SK-N-SH (cell line): ENCODE results near the gene NDUFS6. TPM values are rescaled to one million over a fixed set of nuclear protein-coding genes. Genes with fewer than 3 reads are reported as not detected.

Experiments
- CTCF ChIA-PET: fragments of 300-600, 350-600 bp; formaldehyde crosslinking; extraction: SDS; loops from one replicate; lab custom pipeline; 2021; lab: Yijun Ruan, JAX
- POLR2A ChIA-PET: fragments of 350-600 bp; sonication (Branson Sonifier 250); formaldehyde crosslinking; extraction: SDS; loops from one replicate; lab custom pipeline; 2020; ENCODE audit warnings: antibody characterized with exemption, inconsistent platforms; lab: Yijun Ruan, JAX
- DNase-seq: peaks from one replicate; pipeline ENCODE4 v3.0.0; 2012
- H2AFZ ChIP-seq: fragments of 200-600 bp; sonication (generic); 2 replicates; pipeline ENCODE4 v1.8.1; 2016; ENCODE audit warnings: antibody characterized with exemption, mild to moderate bottlenecking, low read depth
- H3F3A ChIP-seq: fragments of 200-600 bp; sonication (generic); replicated peaks from 2 replicates; pipeline ENCODE3; 2016; ENCODE audit warnings: antibody characterized with exemption, mild to moderate bottlenecking; ENCODE audit not compliant: insufficient read depth
- H3K27ac ChIP-seq, 2 experiments: fragments of 200-500 bp in 1 of 2; fragments of 200-600 bp in 1 of 2; sonication (Bioruptor generic) in 1 of 2; sonication (generic), shearing (Covaris generic) in 1 of 2; 2 replicates each; pipeline versions ENCODE4 v1.5.1 to v1.6.1; 2014 to 2016; ENCODE audit warnings: low read depth in 2 of 2, inconsistent platforms in 1 of 2, low read length in 1 of 2, mild to moderate bottlenecking in 1 of 2, mixed read lengths in 1 of 2
- H3K27me3 ChIP-seq: fragments of 200-600 bp; sonication (generic), shearing (Covaris generic); 2 replicates; pipeline ENCODE4 v1.6.1; 2016; ENCODE audit warnings: mixed run types; ENCODE audit not compliant: insufficient read depth
- H3K36me3 ChIP-seq, 2 experiments: fragments of 200-500 bp in 1 of 2; fragments of 200-600 bp in 1 of 2; sonication (Bioruptor generic) in 1 of 2; sonication (generic) in 1 of 2; replicated peaks in 1 of 2; 2 replicates each; pipeline versions ENCODE3 to v1.5.1; 2014 to 2016; ENCODE audit warnings: low read length in 1 of 2, mild to moderate bottlenecking in 1 of 2; ENCODE audit not compliant: insufficient read depth in 2 of 2, control insufficient read depth in 1 of 2
- H3K4me1 ChIP-seq, 2 experiments: fragments of 200-500 bp in 1 of 2; fragments of 200-600 bp in 1 of 2; sonication (Bioruptor generic) in 1 of 2; sonication (generic), shearing (Covaris generic) in 1 of 2; 2 replicates each; pipeline versions ENCODE4 v1.5.1 to v1.6.1; 2014 to 2016; ENCODE audit warnings: low read depth in 1 of 2, low read length in 1 of 2, mixed run types in 1 of 2; ENCODE audit not compliant: insufficient read depth in 2 of 2, control insufficient read depth in 1 of 2
- H3K4me2 ChIP-seq: fragments of 200-600 bp; sonication (generic), shearing (Covaris generic); 2 replicates; pipeline ENCODE4 v1.6.1; 2017; ENCODE audit warnings: mixed run types
- H3K4me3 ChIP-seq, 2 experiments: fragments of 200-500 bp in 1 of 2; fragments of 200-600 bp in 1 of 2; sonication (Bioruptor generic) in 1 of 2; sonication (generic), shearing (Covaris generic) in 1 of 2; 2 replicates each; pipeline versions ENCODE4 v1.5.1 to v1.8.1; 2014 to 2016; ENCODE audit warnings: low read depth in 2 of 2, inconsistent platforms in 1 of 2, low read length in 1 of 2, mild to moderate bottlenecking in 1 of 2, mixed read lengths in 1 of 2, moderate library complexity in 1 of 2
- H3K79me2 ChIP-seq: fragments of 200-600 bp; sonication (generic); 2 replicates; pipeline ENCODE4 v1.8.1; 2017; ENCODE audit warnings: mild to moderate bottlenecking; ENCODE audit not compliant: insufficient read depth
- H3K9ac ChIP-seq: fragments of 200-600 bp; sonication (generic); 2 replicates; pipeline ENCODE4 v1.6.1; 2017; ENCODE audit warnings: mixed run types
- H3K9me2 ChIP-seq: fragments of 200-600 bp; sonication (generic); 2 replicates; pipeline ENCODE4 v1.6.1; 2017; ENCODE audit warnings: mixed run types
- H3K9me3 ChIP-seq: fragments of 200-600 bp; sonication (generic); 2 replicates; pipeline ENCODE4 v1.6.1; 2017; ENCODE audit warnings: mixed run types, mild to moderate bottlenecking, moderate library complexity
- H4K20me1 ChIP-seq: fragments of 200-600 bp; sonication (generic); 2 replicates; pipeline ENCODE4 v1.6.1; 2017; ENCODE audit warnings: mild to moderate bottlenecking, mixed run types; ENCODE audit not compliant: insufficient read depth
- CHD2 ChIP-seq: fragments of 150-350 bp; IDR thresholded peaks from 2 replicates; pipeline ENCODE4 v1.6.1; 2018; ENCODE audit warnings: low read length; ENCODE audit not compliant: partially characterized antibody
- FOSL2 ChIP-seq: IDR thresholded peaks from 2 replicates; pipeline ENCODE4 v1.4.0; 2012; ENCODE audit warnings: low read depth, mild to moderate bottlenecking, moderate library complexity, borderline replicate concordance
- FOXM1 ChIP-seq: IDR thresholded peaks from 2 replicates; pipeline ENCODE4 v1.4.0; 2012; ENCODE audit warnings: low read depth, mild to moderate bottlenecking
- GABPA ChIP-seq: IDR thresholded peaks from 2 replicates; pipeline ENCODE4 v1.4.0; 2012; ENCODE audit warnings: low read depth, mild to moderate bottlenecking
- GATA2 ChIP-seq: sonication (generic); formaldehyde crosslinking; IDR thresholded peaks from 2 replicates; pipeline ENCODE4 v1.5.0; 2020; ENCODE audit warnings: mild to moderate bottlenecking, missing genetic modification reagents
- JUND ChIP-seq: IDR thresholded peaks from 2 replicates; pipeline ENCODE4 v1.4.0; 2012
- MEF2A ChIP-seq: IDR thresholded peaks from 2 replicates; pipeline ENCODE4 v1.4.0; 2012; ENCODE audit warnings: low read depth, borderline replicate concordance
- MXI1 ChIP-seq: IDR thresholded peaks from 2 replicates; pipeline ENCODE4 v1.6.1; 2012; ENCODE audit warnings: mild to moderate bottlenecking, low read depth, low read length, improper control_type of control experiment
- NFIC ChIP-seq: IDR thresholded peaks from 2 replicates; pipeline ENCODE4 v1.4.0; 2012; ENCODE audit warnings: borderline replicate concordance
- NRF1 ChIP-seq: IDR thresholded peaks from 2 replicates; pipeline ENCODE4 v1.6.1; 2012; ENCODE audit warnings: low read depth, mild to moderate bottlenecking, low read length
- PBX3 ChIP-seq: IDR thresholded peaks from 2 replicates; pipeline ENCODE4; 2012
- RAD21 ChIP-seq: IDR thresholded peaks from 2 replicates; pipeline ENCODE4 v1.6.1; 2012; ENCODE audit warnings: mild to moderate bottlenecking, low read length
- RCOR1 ChIP-seq: fragments of 150-350 bp; IDR thresholded peaks from 2 replicates; pipeline ENCODE4 v1.6.1; 2017; ENCODE audit warnings: antibody characterized with exemption, low read length
- RFX5 ChIP-seq: IDR thresholded peaks from 2 replicates; pipeline ENCODE4 v1.6.1; 2012; ENCODE audit warnings: mild to moderate bottlenecking, improper control_type of control experiment, low read length
- SIN3A ChIP-seq: IDR thresholded peaks from 2 replicates; pipeline ENCODE4 v1.6.1; 2012; ENCODE audit warnings: low read depth, mild to moderate bottlenecking, low read length, moderate library complexity, borderline replicate concordance
- SMC3 ChIP-seq: IDR thresholded peaks from 2 replicates; pipeline ENCODE4 v1.6.1; 2012; ENCODE audit warnings: low read depth, low read length, improper control_type of control experiment
- TAF1 ChIP-seq: IDR thresholded peaks from 2 replicates; pipeline ENCODE4 v1.6.1; 2012; ENCODE audit warnings: low read depth, mild to moderate bottlenecking, low read length, moderate library complexity, borderline replicate concordance
- TCF12 ChIP-seq: IDR thresholded peaks from 2 replicates; pipeline ENCODE4 v1.4.0; 2012
- TEAD4 ChIP-seq: IDR thresholded peaks from 2 replicates; pipeline ENCODE4 v1.4.0; 2012; ENCODE audit warnings: mild to moderate bottlenecking, borderline replicate concordance; ENCODE audit not compliant: insufficient read depth
- USF1 ChIP-seq: IDR thresholded peaks from 2 replicates; pipeline ENCODE4 v1.4.0; 2012; ENCODE audit warnings: low read depth, borderline replicate concordance
- USF2 ChIP-seq: fragments of 150-350 bp; IDR thresholded peaks from 2 replicates; pipeline ENCODE4 v1.6.1; 2017; ENCODE audit warnings: antibody characterized with exemption, low read length, low read depth, borderline replicate concordance
- YY1 ChIP-seq: IDR thresholded peaks from 2 replicates; pipeline ENCODE4 v1.4.0; 2012; ENCODE audit warnings: low read depth, mild to moderate bottlenecking
- ZBTB33 ChIP-seq: IDR thresholded peaks from 2 replicates; pipeline ENCODE4 v1.4.0; 2012; ENCODE audit warnings: low read depth, borderline replicate concordance
- WGBS: methylation state at CpG from one replicate; pipeline ENCODE4 v1.1.6; 2017; ENCODE audit warnings: low lambda C conversion rate; 5-methylcytosine and 5-hydroxymethylcytosine counted together
- polyA plus RNA-seq, 3 experiments: library from polyadenylated mRNA; depleted of rRNA; stranded (reverse); fragments of >200 nt; gene quantifications; 2 replicates each; pipeline ENCODE4 v1.2.3, GENCODE V29; 2012

Gene NDUFS6
- polyA plus RNA-seq, 1 of the 3 experiments (the other 2 are of a cell fraction), result 316 TPM

GRCh38 chr5:1819458-1819857, 18.3 kb downstream of the NDUFS6 start:
- no peaks in the 10 kb centered on the region for H3K79me2 ChIP-seq
- H3K9me2 ChIP-seq, result no peaks in the 10 kb centered on the region
- H3K4me3 ChIP-seq, result no peak overlapping the region
- no peak overlapping the region for H3K27ac ChIP-seq
- DNase-seq, result no peak
- H3K27me3 ChIP-seq, result no peaks in the 10 kb centered on the region
- 96% methylated on average over 2 of the region's 2 CpGs for WGBS
- H4K20me1 ChIP-seq, result 0 out of 2 replicates have a peak, but pooled peaks cover 2% of the 10 kb centered on the region
- H3F3A ChIP-seq, result no peaks in the 10 kb centered on the region
- peaks cover 20 to 68% of the 10 kb centered on the region in 2 experiments for H3K36me3 ChIP-seq
- ChIA-PET CTCF (no interaction called here), POLR2A (no interaction called here)
- H2AFZ ChIP-seq, result no peak overlapping the region
- no peaks in the 10 kb centered on the region for H3K4me1 ChIP-seq
- TF ChIP-seq SIN3A (no peak), USF2 (no peak), GATA2 (CRISPR knock-in tag) (no peak), RAD21 (no peak), MXI1 (no peak), NFIC (no peak), PBX3 (no peak), TAF1 (no peak), FOXM1 (no peak), ZBTB33 (no peak)
- no peak overlapping the region for H3K9ac ChIP-seq
- no peaks in the 10 kb centered on the region for H3K9me3 ChIP-seq
- no peak overlapping the region for H3K4me2 ChIP-seq

- Histone ChIP-seq H4K20me1 (0 out of 2 replicates have a peak, but pooled peaks cover 2% of the 10 kb centered on the region), H3K4me1 (no peaks in the 10 kb centered on the region), H3K36me3 (peaks cover 18 to 61% of the 10 kb centered on the region in 2 experiments), H3K9ac (no peak overlapping the region), H3K9me3 (no peaks in the 10 kb centered on the region), H3K4me2 (no peak overlapping the region), H3K27me3 (no peaks in the 10 kb centered on the region), H3K9me2 (no peaks in the 10 kb centered on the region), H3F3A (no peaks in the 10 kb centered on the region), H3K4me3 (no peak overlapping the region), H3K79me2 (no peaks in the 10 kb centered on the region), H3K27ac (no peak overlapping the region), H2AFZ (no peak overlapping the region)
- CTCF ChIA-PET, result interaction anchor here (0.7 kb wide), 1 partner anchor 376 kb away, joined by 3 read pairs; no protein-coding TSS in a partner anchor
- WGBS, result 85% methylated on average over 12 of the region's 12 CpGs
- DNase-seq, result no peak
- POLR2A ChIA-PET, result no interaction called here
- TF ChIP-seq RCOR1 (no peak), FOSL2 (no peak), NRF1 (no peak), SMC3 (no peak), RFX5 (no peak), JUND (no peak), MXI1 (no peak), ZBTB33 (no peak), MEF2A (no peak), TCF12 (no peak), GABPA (no peak), CHD2 (no peak), TEAD4 (no peak), NFIC (no peak), FOXM1 (no peak), USF1 (no peak), YY1 (no peak)
Observed at GRCh38 chr5:1820381-1820780, 19.2 kb downstream of the NDUFS6 start.
